Activated CD4-positive, CD25-positive, alpha-beta regulatory T cell treated with anti-CD3 and anti-CD28 coated beads, Interleukin-2, amount 50 U/mL, for 24 hours (primary cell): Measurements from ENCODE around the gene LMOD2.

ENCODE experiments used
- ATAC-seq, 2 donors: fragments of 150-1000 bp; cut with Tn5 transposase; one replicate each; pipeline ENCODE4 v1.10.0; 2021; ENCODE audit warnings: mild to moderate bottlenecking in 1 of 2, moderate library complexity in 1 of 2

The LMOD2 gene

DNA sequence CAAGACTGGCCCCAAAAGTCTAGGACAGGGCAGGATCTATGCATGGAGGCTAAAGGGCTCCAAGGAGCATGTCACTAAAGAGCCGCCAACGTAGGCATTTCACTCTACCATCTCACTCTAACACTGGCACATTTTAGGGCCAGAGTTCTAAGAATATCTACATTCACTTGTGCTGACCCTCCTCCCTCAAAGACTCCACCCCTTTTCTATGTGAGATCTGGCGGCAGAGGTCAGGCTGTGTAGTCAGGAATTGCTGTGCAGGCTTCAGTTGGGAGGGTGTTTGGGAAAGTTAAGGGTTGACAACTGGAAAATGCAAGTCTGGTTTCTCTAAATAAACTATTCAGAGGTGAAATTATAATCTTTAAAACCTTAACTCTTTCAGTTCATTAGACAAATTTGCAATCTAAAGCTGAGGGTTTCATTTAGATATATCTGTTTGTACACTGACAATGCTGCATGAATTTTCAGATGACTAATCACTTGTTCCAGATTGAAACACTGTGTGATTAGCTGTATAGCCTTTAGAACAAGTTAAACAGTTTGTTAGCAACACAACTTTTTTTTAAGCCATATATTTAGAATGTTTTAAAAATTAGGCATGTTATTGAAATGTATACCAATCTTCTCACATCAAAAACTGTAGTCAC, 18.2 kb downstream of the LMOD2 start:
- ATAC-seq = no peak

GRCh38 chr7:123674399-123675180, 18.9 kb downstream of the LMOD2 start:
- no peak for ATAC-seq

- no peak for ATAC-seq
These were observed 19.5 kb downstream of the LMOD2 start for GRCh38 chr7:123675181-123675473.

DNA sequence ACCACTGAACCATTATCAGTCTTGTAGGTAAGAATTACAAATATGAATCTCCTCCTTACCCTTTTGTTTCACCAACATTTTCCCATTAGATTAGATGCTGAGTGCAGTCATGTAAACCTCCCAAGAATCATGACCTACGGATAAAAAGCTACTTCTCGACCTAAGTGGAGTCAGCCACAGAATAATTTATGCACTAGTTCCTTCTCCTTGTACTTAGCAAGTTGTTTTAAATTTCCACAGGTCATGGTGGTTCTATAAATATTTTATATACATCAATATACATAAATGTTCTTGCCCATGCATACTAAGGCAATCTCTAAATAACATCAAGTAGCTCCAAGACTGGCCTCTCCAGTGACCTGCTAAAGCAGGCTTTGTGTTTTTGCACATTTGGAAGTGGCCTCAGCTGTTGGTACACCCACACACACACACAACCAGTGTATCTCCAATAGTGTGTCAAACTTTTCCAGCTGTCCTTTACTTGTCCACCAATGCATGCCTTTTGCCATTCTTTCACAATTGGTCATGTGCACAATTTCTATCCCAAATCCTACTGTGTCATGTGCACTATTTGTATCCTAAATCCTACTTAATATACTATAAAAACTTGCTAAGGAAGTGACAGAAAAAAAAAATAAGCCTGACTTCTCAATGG, 21.5 kb downstream of the LMOD2 start:
- ATAC-seq = no peak

GRCh38 chr7:123679614-123680013, 23.9 kb downstream of the LMOD2 start:
- ATAC-seq = no peak

GRCh38 chr7:123680580-123680979, 24.9 kb downstream of the LMOD2 start:
- ATAC-seq = no peak

- no peak for ATAC-seq
These were observed 25.9 kb downstream of the LMOD2 start for GRCh38 chr7:123681561-123681960.

GRCh38 chr7:123682690-123683089, 27.0 kb downstream of the LMOD2 start:
- no peak for ATAC-seq

GRCh38 chr7:123687161-123687560, 31.5 kb downstream of the LMOD2 start:
- ATAC-seq = no peak

GRCh38 chr7:123687727-123688126, 32.1 kb downstream of the LMOD2 start:
- ATAC-seq = no peak

- ATAC-seq = no peak
These were observed 33.6 kb downstream of the LMOD2 start for GRCh38 chr7:123689250-123689649.

DNA sequence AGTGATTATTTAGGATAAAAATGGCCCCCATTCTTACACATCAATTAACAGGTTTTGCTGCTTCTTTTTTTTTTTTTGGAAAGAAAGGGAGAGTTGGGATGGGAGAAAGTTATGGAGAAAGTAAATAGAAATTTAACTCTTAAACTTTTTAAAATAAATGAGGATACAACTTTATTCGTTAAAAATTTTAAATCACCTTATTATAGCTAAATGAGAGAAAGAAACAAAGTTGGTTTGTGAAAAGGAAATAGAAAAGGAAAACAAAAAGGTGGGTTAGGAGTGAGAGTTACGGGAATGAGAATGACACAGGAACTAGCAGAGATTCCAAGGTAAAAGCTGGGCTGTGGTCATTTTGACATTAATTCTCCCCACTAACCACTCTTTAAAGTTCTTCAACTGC, 34.9 kb downstream of the LMOD2 start:
- ATAC-seq = no peak

DNA sequence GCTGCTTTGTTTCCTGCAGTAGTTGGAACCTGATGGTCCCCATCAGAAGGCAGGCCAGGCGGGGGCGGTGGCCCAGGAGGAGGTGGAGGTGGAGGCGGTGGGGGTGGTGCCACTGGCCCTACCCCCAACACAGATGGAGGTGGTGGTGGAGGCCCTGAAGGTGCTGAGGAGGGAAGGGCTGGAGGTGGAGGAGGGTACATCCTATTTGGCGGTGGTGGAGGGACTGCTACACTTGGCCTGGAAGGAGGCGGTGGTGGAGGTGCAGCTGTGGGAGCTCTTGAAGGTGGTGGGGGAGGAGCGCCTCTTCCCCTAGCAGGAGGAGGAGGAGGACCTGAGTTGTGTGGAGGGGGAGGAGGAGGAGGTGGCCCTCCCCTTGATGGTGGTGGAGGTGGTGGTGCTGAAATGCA, 36.8 kb downstream of the LMOD2 start:
- ATAC-seq = no peak

DNA sequence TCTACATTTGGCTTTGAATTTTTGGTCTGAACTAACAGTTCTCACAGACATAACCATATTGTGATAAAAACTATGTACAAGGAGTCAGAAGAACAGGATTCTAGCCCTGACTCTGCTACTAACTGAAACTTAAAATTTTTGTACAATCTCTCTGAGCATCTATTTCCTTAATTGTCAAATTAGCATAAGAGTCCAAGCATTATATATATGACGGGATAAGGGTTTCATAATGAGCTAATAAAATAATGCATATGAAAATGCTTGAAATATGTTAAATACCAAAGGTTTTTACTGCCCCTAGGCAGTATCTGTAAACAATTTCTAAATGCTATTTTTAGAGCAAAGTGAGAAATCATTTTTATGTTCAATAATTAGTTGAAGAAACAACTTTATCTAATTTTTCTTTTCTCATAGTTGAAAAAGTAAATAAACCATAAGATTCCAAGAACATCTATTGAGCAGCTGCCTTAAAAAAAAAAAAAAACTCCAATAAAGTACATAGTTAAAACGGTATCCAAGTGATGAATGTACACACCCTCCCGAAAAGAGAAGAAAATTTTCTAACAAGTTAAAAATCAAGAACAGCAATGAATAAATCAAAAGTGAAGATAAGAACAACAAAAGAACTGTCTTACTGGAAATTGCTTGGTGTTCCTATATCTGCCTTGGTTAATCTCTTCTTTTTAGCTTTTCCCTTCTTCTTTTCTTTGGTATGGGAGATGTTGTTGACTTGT, 40.4 kb downstream of the LMOD2 start:
- no peak for ATAC-seq

- no peak for ATAC-seq
These were observed 49.7 kb downstream of the LMOD2 start for GRCh38 chr7:123705211-123705901.

DNA sequence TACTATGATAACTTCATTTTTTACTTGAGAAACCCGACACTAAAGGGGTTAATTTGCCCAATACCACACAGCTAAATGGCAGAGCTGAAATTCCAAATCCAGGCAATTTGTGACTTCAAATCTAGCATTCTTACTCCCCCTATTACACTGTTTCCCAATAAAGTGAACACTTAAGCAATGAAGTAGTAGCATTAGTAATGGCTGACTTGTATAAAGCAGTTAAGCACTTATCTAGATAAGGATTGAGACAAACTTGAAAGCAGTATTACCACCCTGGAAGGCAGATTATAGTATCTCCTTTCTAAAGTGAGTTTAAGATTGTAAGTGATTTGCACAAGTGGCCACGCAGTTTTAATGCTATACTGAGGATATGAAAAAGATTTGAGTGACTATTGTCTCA, 53.9 kb downstream of the LMOD2 start:
- ATAC-seq = no peak

GRCh38 chr7:123710683-123711082, 55.0 kb downstream of the LMOD2 start:
- no peak for ATAC-seq

- ATAC-seq = peak; percentile 83 to 88
These were observed 56.2 kb downstream of the LMOD2 start for GRCh38 chr7:123711832-123712293.

DNA sequence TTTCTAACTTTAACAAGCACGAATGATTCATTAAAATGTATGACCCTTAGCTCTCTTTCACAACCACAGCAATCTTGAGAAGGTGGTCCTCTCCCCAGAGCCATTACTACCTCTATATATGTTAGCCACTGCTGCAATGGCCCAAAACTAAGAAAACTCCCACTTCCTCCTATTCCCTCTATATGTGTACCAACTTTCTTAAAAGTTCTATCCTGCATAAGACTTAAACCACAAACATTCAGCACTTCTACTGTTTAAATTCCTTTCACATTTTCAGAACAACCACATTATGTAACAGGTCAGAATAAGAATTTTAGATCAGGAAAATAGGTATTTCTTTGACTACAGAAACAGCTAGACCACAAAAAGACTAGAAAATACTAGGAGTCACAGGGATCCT, 57.0 kb downstream of the LMOD2 start:
- ATAC-seq = no peak
